ENCODE measurements around the gene CCDC24.

DNA sequence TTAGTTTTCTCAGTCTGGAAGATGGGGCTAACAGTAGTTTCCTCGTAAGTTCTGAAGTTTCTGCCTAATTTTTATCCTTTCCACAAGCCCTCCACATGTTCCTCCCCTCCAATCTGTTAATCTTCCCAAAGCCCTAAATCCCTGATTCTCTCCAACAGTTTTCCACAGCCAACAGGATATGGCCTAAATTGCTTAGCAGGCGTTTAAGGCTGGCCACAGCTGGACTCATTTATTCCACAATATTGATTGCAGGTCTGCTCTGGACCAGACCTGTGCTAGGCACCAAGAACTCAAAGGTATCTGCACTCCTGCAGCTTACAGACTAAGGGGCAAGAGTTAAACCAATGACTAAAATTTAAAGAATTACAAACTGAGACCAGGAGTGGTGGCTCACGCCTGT lies 35.9 kb downstream of the CCDC24 start:
- TF ChIP-seq, protein P1, sequence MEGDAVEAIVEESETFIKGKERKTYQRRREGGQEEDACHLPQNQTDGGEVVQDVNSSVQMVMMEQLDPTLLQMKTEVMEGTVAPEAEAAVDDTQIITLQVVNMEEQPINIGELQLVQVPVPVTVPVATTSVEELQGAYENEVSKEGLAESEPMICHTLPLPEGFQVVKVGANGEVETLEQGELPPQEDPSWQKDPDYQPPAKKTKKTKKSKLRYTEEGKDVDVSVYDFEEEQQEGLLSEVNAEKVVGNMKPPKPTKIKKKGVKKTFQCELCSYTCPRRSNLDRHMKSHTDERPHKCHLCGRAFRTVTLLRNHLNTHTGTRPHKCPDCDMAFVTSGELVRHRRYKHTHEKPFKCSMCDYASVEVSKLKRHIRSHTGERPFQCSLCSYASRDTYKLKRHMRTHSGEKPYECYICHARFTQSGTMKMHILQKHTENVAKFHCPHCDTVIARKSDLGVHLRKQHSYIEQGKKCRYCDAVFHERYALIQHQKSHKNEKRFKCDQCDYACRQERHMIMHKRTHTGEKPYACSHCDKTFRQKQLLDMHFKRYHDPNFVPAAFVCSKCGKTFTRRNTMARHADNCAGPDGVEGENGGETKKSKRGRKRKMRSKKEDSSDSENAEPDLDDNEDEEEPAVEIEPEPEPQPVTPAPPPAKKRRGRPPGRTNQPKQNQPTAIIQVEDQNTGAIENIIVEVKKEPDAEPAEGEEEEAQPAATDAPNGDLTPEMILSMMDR (IDR thresholded peaks at IDR 0.05), result no peak
- TF ChIP-seq POLR2A (IDR thresholded peaks at IDR 0.05) (no peak), POLR2AphosphoS5 (IDR thresholded peaks at IDR 0.05) (no peak), EP300 (IDR thresholded peaks at IDR 0.05) (no peak)
